ENCODE measurements around the gene CBARP.

CBARP gene, protein sequence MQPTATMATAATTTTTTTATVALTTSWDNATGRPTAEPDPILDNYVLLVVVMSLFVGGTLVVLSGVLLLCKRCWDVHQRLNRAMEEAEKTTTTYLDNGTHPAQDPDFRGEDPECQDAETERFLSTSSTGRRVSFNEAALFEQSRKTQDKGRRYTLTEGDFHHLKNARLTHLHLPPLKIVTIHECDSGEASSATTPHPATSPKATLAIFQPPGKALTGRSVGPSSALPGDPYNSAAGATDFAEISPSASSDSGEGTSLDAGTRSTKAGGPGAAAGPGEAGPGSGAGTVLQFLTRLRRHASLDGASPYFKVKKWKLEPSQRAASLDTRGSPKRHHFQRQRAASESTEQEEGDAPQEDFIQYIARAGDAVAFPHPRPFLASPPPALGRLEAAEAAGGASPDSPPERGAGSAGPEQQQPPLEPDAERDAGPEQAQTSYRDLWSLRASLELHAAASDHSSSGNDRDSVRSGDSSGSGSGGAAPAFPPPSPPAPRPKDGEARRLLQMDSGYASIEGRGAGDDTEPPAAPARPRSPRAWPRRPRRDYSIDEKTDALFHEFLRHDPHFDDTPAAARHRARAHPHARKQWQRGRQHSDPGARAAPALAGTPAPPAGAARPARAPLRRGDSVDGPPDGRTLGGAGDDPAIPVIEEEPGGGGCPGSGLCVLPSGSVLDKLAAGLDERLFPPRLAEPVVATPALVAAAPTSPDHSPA

DNA sequence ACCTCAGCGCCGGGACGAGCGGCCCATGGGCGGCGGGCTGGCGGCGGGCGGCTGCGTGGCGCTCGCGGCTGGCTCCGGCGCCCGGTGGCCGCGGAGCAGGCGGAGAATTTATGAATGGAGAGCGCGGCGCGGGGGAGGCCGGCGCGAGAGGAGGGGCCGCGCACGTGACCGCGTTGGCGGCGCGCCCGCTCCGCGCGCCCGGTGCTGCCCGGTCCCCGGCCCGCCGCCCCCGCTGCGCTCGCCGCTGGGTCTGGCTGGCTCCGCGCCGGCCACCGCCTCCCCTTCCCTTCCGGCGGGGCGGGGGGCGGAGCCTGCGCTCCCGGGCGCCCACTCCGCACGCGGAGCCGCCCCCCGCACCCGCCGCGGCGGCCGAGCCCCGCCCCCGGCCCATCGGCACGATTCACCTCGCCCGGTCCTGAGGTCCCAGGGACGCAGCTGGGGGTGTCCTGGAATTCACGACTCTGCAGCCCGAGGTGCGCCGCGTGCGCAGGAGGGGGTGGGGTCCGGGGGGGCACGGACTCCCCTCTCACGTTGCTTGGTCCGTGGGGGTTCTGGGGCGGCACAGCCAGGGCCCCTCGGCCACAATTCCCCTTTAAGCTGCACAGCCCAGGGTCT lies at the start of gene CBARP:
Gene CBARP (minus strand): TSS at position 252 of the 615 bp plus-strand sequence. CDS start 1,905 bp downstream, outside the sequence.
- DNase-seq, result no peak

DNA sequence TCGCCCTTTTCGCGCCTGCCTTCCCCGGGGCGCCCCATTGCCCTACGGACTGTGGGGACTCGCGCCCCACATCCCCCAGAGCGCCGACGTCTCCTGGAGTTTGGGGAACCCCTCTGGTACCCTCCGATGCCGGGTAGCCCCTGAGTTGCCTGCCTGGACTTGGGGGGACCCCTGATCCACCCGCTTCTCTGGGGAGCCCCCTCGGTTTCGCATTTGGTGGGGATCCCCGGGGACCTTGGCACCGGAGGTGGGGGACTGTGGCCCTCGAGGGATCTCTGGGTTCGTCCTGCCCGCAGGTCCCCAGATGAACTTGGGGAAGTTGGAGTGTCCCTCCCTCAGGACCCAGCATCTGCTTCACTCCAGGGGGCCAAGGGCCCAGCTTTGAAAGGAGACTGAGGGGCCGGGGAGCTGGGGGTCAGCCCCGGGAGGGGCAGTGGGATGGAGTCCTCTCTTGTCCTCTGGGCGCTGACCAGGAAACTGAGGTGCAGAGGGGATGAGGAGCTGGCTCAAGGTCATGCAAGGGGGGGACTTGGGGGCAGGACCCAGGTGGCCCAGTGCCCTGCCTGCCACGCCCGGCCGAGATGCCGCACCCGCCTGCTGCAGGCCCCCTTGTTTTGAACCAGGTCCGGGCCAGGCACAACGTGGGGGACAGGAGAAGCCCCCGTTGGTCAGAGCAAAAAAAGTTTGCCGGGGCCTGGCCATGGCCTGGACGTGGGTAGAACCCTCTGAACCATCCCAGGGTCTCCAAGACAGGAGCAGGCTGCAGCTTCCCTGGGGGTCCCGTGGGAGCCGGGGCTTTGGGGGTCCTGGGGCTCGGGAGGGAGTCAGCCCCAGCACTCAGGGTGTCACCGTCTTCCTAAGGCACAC lies 48.9 kb upstream of the CBARP start:
- no peak for DNase-seq

DNA sequence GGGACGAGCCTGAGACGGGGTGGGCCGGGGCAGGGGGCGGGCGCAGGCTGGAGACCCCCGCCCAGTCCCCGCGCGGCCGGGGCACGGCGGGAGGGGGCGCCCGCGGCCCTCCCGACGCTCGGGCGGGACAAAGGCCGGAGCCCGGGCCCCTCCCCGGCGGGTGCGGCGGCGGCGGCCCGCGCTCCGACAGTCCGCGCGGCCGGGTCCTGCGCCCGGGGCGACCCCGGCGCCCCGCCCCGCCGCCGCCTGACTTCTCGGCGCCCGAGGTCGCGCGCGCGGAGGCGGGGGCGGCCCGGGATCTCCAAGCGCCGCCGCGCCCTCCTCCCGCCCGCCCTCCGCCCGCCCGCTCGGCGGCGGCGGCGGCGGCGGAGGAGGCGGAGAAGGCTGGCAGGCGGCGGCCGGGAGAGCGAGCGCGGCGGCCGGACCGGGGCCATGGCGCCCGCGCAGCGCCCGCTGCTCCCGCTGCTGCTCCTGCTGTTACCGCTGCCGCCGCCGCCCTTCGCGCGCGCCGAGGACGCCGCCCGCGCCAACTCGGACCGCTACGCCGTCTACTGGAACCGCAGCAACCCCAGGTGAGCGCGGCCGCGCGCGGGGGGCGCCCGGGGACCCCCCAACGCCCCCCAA lies 48.0 kb upstream of the CBARP start, which contains the start of gene EFNA2:
Gene EFNA2 (plus strand): TSS at position 137 of the 624 bp plus-strand sequence. CDS start 296 bp downstream, at position 433.
- DNase-seq, result no peak

DNA sequence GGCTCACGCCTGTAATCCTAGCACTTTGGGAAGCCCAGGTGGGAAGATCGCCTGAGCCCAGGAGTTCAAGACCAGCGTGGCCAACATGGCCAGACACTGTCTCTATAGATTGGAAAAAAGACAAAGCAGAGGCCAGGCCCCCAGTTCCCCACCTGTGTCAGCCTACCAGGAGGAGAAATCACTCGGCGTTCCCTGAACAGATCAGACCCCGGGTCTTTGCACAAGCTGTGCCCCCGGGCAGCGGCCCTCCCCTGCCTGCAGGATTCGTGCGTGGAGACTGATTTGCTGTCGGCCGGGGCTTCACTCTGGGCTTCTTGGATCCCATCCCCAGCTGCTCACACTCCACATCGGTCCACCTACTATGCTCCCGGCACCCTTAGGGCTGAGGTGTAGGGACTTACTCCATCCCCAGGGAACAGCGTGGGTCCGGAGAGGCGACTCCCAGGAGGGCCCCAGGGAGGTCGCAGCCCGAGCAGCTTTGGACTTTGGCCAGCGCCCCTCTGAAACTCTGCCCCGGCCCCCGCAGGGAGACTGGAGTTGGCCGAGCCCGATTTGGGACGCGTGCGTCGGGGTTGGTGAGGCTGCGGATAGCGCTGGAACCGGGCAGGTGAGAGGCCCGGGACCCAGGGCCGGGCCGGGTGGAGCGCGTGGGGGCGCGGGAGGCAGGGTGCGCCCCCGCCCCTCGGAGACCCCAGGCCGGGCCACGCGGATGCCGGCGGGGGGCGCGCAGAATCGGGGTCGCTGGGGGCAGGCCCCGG lies 47.4 kb upstream of the CBARP start:
- DNase-seq, result no peak

DNA sequence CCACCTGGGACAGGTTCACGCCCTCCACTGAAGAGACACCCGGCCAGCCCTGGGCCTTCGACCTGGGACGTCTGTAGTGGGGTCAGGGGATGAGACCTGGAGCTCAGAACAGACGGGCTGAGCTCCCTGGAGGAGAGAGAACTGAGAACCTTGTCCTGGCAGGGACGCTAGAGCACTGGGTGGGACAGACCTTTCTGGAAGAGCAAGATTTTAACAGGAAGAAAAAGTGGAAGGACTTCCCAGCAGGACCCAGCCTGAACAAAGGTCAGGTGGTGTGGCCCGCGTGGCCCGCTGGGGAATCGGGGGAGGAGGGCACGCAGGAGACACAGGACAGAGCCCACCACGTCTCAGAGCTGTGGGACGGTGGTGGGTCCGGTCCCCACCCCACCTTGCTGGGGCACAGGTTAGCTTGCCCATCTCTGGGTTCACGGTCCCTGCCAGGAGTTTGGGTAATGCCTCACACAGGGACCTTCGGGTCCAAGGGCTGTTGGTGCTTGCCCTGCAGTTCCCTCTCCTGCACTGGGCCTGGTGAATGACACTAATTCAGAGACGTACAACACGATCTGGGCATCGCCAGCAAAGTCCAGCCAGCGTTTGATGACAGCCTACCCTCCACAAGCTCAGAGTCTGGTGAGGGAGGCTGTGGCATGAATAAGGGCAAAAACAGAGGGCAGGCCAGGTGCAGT lies 46.6 kb upstream of the CBARP start:
- no peak for DNase-seq

DNA sequence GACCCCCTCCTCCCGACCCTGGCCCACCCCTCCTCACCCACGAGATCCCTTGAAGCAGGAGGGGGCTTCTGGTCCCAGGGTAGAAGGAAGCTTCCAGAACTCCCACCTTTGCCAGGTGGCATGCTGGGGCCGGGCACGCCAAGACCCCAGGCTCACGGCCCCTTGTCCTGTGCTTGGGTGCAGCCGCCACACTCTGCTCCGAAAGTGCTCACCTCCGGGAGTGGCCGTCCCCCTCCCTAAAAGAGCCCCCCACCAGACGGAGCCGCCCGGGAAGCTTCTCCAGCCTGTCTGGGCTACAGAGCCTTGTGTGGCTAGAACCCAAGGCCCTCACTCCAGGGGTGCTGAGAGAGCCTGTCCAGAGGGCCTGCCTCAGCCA lies 46.1 kb upstream of the CBARP start:
- no peak for DNase-seq

DNA sequence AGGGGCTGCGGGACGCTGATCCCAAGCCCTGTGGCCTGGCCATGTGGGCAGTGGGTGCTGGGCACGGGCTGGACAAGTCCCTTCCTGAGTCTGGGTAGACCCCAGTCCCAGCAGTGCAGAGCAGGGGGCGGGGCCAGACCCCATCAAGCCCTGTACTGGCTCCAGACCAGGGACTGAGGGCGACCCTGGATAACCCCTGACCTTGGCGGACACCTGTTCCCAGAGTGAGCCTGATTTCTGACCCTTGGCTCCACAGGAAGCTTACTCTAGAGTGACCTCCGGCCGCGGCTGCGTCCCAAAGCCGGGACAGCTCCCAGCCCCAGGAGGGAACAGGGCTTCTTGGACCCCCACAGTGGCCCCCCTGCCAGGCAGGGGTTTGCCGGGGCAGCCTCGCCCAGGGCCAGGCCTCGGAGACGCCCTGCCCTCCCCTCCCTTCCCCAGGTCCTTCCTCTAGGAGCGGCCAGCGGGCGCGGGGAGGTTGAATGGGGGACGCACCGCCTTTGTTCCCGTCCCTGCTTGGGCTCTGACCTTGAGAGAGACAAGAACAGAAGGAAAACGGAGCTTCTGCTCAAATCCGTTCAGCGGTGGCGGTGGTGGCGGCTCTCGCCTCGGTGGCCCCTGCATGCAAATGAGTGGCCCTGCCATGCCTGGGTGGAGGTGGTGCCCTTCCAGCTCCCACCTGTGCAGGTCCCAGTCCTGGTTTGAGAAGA lies 45.6 kb upstream of the CBARP start:
- no peak for DNase-seq

DNA sequence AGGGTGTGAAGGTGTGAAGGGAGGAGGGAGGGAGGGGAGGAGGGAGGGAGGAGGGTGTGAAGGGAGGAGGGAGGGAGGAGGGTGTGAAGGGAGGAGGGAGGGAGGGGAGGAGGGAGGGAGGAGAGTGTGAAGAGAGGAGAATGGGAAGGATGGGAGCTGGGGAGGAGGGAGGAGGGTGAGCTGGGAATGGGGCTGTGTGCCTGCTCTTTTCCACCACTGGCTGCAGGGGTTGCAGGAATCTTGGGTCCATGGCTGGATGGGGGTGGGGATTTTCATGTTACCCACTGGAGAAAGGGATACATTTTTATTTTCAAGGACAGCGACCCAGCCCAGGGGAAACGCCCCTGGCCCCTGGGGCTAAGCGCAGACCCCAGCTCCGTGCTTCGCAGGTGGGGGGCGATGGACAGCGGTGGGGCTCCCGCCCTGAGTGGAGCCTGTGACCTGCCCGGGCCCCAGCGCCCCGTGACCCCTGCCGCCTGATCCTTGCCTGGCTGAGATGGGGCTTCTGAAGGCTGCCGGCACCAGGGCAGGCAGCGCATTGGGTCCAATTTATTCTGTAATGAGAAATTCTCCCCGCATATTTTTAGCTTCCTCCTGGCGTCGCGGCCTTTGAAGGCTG lies 44.9 kb upstream of the CBARP start:
- no peak for DNase-seq

DNA sequence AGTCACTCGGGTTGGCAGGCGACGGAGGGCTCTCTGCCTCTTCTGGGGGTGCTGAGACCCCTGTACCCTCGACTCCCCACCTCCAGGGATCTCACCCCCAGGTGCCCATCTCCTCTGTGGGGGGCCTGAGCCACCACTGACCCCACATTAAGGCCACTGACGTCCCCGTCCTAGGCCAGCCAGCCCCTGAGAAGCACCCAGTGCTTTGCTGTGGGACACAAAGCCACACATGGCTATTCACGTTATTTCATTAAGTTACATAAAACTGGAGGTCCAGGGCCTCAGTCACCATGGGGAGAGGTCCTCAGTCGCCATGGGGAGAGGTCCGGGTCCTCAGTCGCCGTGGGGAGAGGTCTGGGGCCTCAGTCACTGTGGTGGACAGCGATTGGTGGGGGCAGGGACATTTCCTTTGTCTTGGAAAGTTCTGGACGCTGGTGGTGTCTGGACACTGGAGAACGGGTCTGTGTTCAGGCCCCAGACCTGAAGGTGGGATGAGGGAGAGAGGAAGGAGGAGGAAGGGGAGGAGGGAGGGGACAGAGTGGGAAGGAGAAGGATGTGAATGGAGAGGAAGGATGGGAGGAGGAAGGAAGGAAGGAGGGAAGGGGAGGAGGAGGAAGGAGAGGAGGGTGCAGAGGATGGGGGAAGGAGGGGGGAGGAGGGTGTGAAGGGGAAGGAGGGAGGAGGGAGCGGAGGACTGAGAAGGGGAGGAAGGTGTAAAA lies 43.9 kb upstream of the CBARP start:
- no peak for DNase-seq

DNA sequence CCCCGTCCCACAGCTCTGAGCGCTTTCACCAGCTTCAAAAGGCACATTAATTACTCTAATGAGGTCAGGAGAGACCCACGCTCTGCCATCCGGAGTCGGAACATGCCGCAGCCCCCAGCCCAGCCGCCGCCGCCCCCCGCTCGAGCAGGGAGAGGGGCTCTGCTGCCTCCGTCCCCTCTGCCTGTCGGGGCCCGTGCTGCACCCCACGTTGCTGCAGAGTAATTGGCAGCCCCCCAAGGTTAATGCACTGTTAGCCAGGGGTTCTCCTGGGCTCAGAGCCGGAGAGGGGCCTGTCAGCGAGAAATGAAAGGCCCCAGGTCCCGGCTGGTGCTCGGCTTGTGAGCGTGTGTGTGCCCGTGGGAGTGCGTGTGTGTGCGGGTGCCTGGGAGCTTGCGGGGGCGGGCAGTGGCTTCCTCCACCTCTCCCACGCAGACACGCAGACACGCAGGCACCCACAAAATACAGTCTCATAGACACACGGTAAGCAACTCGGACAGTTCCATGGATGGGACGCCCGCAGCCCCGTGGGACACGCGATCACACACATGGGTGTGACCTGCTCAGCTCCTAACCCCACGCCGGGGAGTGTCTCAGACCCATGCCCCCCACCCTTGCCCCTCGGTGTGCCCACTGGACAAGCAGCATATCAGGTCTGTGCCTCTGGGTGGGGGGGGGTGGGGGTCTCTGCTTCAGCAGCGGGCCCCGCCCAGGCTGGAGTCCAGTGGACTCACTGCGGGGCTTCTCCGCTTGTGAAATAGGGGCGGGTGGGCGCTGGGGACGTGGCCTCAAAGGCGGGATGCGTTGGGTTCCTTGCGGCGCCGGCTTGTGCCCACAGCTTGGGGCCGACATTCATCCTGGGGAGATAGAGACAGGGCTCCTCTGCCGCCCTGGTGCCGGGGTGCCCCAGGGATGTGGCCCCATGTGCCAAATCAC lies 43.1 kb upstream of the CBARP start:
- DNase-seq, result no peak

DNA sequence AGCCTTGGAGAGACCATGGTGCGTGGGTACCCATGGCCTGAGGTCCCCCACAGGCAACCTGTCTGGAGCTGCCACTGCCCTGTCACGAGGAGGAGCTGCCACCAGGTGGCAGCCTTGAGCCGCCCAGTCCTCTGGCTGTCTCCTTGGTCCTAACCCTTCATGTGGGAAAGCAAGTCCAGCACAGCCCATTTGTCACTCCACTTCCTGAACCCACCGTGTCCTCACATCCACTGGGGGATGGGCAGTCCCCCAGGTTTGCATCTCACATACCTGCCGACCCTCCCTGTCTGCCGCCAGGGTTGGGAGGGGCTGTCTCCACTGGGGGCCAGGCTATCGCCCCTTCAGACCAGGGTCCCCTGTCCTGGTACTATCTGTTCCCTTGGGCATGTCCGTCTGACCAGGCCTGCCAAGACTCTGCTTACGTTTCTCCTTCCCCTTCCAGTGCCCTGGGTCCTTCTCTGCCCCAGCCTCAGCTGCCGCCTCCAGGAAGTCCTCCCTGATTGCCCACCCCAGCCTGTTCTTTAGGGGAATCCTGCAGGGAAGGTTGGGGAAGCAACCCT lies 42.1 kb upstream of the CBARP start:
- peak; percentile 30 for DNase-seq

DNA sequence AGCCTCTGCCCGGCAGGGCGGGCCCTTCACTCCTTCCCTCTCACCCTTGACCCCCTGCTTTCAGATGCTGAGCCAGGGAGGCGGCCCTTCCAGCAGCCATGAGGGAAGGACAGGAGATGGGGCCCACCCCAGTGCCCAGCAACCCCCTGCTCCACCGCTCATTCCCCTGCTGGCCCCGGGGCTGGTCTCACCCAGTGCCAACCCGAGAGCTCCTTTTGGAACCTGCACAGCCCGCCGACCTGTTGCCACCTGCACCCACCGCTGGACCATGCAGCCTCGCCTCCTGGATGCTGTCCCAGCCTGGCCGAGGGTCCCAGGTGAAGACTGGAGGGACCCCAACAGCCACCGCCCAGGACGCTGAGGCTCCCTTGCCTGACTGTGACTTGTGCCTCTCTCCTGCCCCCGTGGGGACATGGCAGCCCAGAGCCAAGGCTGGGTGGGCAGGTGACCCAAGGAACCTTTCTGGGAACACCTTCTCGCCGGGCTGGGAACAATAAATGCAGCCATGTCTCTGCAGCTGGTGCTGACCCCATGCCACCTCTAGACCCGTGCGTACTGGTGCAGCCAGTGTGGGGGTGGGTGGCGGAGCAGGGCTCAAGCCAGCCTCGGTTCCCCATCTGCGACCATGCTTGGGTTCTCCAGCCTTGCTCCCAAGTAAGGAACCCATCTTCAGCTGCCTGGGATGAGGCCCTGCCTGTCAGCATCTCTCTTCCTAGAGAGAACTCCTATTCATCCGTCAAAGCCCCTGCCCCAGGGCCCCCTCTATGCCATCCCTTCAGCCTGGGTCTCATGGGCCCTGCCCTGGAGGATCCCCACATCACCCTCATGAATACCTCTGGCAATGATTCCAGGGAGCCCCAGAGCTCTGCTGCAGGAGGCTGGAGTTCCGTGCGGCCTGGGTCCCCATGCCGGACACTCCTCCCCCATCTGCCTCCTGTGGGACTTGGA lies 41.2 kb upstream of the CBARP start:
- no peak for DNase-seq

DNA sequence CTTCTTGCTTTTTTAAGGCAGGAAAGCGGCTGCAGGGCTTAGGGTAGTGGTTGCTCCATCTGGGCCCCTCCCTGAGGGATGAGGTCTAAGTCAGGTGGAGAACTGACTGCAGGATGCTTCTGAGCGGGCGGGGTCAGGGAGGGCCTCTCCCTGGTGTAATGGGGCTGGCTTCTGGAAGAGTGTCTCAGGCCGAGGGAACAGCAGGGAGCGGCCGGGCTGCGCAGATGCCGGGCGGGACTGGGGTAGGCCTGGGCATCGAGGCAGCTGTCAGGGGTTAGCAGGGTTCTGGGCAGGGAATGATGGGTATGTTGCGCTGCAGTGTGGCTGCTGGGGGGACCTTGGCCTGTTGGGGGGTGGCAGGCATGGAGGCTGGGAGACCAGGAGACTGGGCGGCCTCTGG lies 40.3 kb upstream of the CBARP start:
- no peak for DNase-seq

DNA sequence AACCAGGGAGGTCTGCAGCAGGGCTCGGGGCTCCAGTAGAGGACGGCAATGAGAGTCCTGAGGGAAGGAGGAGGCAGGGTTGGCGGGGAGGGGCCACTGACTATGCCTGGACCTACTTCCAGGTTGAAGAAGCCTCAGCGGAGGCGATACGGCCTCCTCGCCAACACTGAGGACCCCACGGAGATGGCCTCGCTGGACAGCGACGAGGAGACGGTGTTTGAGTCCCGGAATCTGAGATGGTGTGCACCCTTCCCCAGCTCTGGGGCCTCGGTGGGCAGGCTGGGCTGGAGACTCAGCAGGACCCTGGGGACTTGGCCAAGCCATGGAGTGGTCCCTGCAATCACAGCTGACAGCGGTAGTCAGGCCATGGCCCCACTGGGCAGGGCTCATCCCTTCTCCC lies 39.3 kb upstream of the CBARP start:
- DNase-seq, result no peak

DNA sequence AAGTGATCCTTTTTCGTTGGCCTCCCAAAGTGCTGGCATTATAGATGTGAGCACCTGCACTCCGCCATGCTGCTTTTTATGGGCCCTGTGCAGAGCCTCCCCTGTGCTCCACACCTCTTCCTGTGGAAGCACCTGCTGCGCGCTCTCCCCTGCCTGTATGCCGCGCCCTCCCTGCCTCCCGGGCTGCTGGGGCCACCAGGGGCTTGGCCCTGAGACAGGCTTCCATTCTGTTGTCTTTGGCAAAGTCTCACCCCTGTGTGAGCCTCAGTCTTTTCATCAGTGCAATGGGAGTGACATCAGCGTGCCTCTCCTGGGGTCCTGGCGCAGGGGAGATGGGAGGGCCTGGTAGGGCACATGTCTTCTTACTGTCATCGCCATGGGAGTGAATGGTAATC lies 38.8 kb upstream of the CBARP start:
- DNase-seq, result no peak

DNA sequence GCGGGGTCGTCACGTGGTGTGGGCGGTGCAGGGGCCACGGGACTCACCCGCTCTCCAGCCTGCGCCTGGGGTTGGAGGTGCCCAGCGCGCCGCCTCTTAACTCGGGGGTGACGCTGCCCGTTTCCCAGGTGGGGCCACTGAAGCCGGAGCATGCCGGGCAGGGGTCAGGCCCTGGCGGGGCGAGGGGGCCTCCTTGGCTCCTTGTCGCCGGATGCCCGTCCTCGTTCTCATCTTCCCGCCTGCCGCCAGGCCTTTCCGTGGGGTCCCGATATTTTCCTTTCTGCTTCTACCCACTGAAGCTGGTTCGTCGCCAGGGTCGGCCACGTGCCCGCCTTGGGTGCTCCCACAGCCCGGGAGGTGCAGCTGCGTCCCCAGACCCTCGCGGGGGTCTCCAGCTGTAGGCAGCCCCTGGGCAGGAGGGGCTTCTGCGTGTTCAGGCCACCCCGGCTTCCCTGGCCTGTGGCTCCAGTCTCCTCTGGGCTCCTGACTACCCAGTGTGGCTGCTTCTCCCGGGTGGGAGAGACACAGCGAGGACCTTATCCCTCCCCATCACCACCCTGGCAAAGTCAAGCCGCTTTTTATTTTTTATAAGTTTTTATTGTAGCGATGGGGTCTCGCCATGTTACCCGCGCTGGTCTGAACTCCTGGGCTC lies 38.3 kb upstream of the CBARP start:
- DNase-seq, result no peak

Measured in NCI-H2029 treated with DMSO at 0.1 percent for 48 hours (cell line).